Stomach (tissue), 9 donors: Measurements from ENCODE around the gene DLGAP1. TPM values are rescaled to one million over a fixed set of nuclear protein-coding genes. Genes with fewer than 3 reads are reported as not detected.

Experiments
- DNase-seq, 2 donors: peaks; one replicate each; pipeline versions ENCODE4 v3.0.0 to v3.0.0-alpha.2; 2013 to 2019
- H3K27ac ChIP-seq, 5 donors: fragments of 200-600 bp in 4 of 5; sonication (generic) in 4 of 5; one replicate each; pipeline ENCODE4 v1.5.1; 2013 to 2019; ENCODE audit warnings: mild to moderate bottlenecking in 1 of 5, moderate library complexity in 1 of 5
- H3K27me3 ChIP-seq, 3 donors: fragments of 200-600 bp; sonication (generic); one replicate each; pipeline ENCODE4 v1.5.1; 2017 to 2019; ENCODE audit warnings: mixed run types in 1 of 3
- H3K36me3 ChIP-seq, 4 donors: fragments of 200-600 bp; sonication (generic); 1 replicate in 3 of 4; 2 replicates in 1 of 4; pipeline ENCODE4 v1.5.1; 2016 to 2019
- H3K4me1 ChIP-seq, 4 donors: fragments of 200-600 bp; sonication (generic); one replicate each; pipeline ENCODE4 v1.5.1; 2016 to 2019
- H3K4me3 ChIP-seq, 4 donors: fragments of 200-600 bp; sonication (generic) in 3 of 4; one replicate each; pipeline ENCODE4 v1.5.1; 2016 to 2019; ENCODE audit warnings: mild to moderate bottlenecking in 1 of 4
- H3K9me3 ChIP-seq, 4 donors: fragments of 200-600 bp; sonication (generic); one replicate each; pipeline ENCODE4 v1.5.1; 2016 to 2019
- EP300 ChIP-seq: sonication (generic); formaldehyde crosslinking; IDR thresholded peaks from one replicate; pipeline ENCODE4 v1.6.1; 2017; ENCODE audit warnings: antibody characterized with exemption
- POLR2A ChIP-seq, 4 donors: fragments of 450-650 bp; IDR thresholded peaks; one replicate each; pipeline ENCODE4 v1.6.1; 2016; ENCODE audit warnings: antibody characterized with exemption in 4 of 4, control low read depth in 2 of 4, mild to moderate bottlenecking in 1 of 4, moderate library complexity in 1 of 4
- POLR2AphosphoS5 ChIP-seq, 3 donors: sonication (generic); formaldehyde crosslinking; IDR thresholded peaks; one replicate each; pipeline ENCODE4 v1.6.1; 2016; ENCODE audit warnings: antibody characterized with exemption in 3 of 3
- WGBS, 5 donors: extraction: QIAGEN DNeasy Blood & Tissue Kit in 3 of 5; methylation state at CpG; one replicate each; pipeline versions ENCODE4 v1.1.5 to v1.1.7; 2013 to 2018; 5-methylcytosine and 5-hydroxymethylcytosine counted together
- intact Hi-C: fragments of 100-400 bp; cut with DNase I; formaldehyde crosslinking; loops from one replicate; pipeline ENCODE4 v1.15.1; 2023; ENCODE audit warnings: low total_unique reads
- polyA plus RNA-seq, 3 donors: library from polyadenylated mRNA; stranded (reverse); fragments of 200-250 nt; gene quantifications; one replicate each; pipeline ENCODE4 v1.2.3, GENCODE V29; 2013
- total RNA-seq, 5 donors: library from RNA; depleted of rRNA; stranded (reverse); fragments of >200 nt; gene quantifications; one replicate each; pipeline versions ENCODE4 v1.1.0 to v1.2.3, GENCODE V29; 2014 to 2016
- TF ChIP-seq, protein P1 (sequence below), 7 experiments: fragments of 450-650 bp in 4 of 7; fragments of 200-600 bp in 3 of 7; sonication (generic) in 3 of 7; IDR thresholded peaks; one replicate each; pipeline ENCODE4 v1.5.1; 2016 to 2019; ENCODE audit warnings: antibody characterized with exemption in 7 of 7, control low read depth in 2 of 7, mild to moderate bottlenecking in 1 of 7
- donor health status: healthy with polysubstance abuse.
- donor health status: Bipolar disorder and iron deficiency.
- donor health status: healthy.

Gene DLGAP1
- total and polyA plus RNA-seq, 8 donors, result 0.06 to 7.0 (median 1.3) TPM; not detected in 1

DNA sequence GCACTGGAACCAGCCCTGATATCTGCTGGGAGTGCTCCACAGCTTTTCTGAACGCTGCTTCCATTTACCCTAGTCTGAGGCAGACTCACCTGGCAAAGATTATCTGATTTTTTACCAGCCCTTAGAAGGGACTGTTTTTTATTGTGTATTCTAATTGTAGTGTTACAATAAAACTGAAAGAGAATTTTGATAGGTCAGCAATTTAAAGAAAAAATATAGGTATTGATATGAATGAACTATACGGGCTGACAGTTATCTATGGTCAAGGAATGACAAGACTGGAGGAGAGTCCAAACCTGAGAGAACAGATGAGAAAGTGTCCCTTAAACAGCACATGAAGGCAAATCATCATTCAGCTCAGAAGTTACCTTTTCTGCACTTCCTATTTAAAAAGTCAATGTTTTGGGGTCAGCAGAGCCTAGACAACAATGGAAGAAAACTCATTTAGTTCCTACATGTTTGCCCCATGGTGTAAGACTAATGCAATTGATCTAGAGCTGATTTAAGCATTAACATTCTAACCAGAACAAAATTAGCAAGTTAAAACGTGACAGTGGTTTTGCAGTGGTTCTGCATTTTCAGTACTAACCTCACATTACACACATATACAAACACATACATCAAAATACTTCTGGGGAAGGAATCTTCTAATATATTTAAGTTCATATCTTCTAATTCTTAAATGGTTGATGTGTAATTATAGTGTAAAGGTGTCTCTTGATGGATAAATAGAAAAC is 504.3 kb downstream of the DLGAP1 start:
- DNase-seq, result no peak
- WGBS, 5 donors, result 74 to 84% (median 78%) methylated on average over 3 of the region's 3 CpGs
- no peaks in the 10 kb centered on the region for H3K9me3 ChIP-seq
- no peaks in the 10 kb centered on the region for H3K36me3 ChIP-seq
- no peaks in the 10 kb centered on the region for H3K4me1 ChIP-seq
- no peak for TF ChIP-seq EP300
- TF ChIP-seq POLR2AphosphoS5 (IDR thresholded peaks at IDR 0.05), result no peak
- TF ChIP-seq POLR2A (IDR thresholded peaks at IDR 0.05), result no peak
- TF ChIP-seq, protein P1, sequence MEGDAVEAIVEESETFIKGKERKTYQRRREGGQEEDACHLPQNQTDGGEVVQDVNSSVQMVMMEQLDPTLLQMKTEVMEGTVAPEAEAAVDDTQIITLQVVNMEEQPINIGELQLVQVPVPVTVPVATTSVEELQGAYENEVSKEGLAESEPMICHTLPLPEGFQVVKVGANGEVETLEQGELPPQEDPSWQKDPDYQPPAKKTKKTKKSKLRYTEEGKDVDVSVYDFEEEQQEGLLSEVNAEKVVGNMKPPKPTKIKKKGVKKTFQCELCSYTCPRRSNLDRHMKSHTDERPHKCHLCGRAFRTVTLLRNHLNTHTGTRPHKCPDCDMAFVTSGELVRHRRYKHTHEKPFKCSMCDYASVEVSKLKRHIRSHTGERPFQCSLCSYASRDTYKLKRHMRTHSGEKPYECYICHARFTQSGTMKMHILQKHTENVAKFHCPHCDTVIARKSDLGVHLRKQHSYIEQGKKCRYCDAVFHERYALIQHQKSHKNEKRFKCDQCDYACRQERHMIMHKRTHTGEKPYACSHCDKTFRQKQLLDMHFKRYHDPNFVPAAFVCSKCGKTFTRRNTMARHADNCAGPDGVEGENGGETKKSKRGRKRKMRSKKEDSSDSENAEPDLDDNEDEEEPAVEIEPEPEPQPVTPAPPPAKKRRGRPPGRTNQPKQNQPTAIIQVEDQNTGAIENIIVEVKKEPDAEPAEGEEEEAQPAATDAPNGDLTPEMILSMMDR (IDR thresholded peaks at IDR 0.05), result no peak
- H3K27ac ChIP-seq, result no peak overlapping the region
- no peak overlapping the region for H3K4me3 ChIP-seq
- no peaks in the 10 kb centered on the region for H3K27me3 ChIP-seq
- intact Hi-C loops, result no loop called here

DNA sequence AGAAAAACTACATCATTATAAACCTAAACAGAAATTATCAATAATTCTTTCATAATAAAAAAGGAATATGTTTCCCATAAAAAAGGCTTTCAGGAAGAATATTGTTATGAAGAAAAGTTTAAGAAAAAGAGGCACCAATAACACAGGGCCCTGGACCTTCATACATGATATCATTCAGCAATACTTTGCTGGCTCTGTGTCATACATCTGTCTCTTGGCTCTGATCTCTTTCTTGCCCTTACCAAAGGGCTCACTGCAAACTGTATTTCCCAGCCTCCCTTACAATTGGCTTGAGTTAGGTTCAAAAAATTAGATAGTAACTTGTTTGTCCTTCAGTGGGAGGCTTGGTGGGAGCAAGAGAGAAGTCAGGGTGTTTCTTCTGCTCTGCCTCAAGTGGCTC is 506.1 kb downstream of the DLGAP1 start:
- TF ChIP-seq POLR2A (IDR thresholded peaks at IDR 0.05) (no peak), EP300 (no peak), POLR2AphosphoS5 (IDR thresholded peaks at IDR 0.05) (no peak)
- TF ChIP-seq, protein P1 (IDR thresholded peaks at IDR 0.05), result no peak
- Histone ChIP-seq H3K27me3 (no peaks in the 10 kb centered on the region), H3K27ac (no peak overlapping the region), H3K9me3 (no peaks in the 10 kb centered on the region), H3K36me3 (no peaks in the 10 kb centered on the region), H3K4me1 (no peaks in the 10 kb centered on the region), H3K4me3 (no peak overlapping the region)
- no peak for DNase-seq
- intact Hi-C loops, result no loop called here

DNA sequence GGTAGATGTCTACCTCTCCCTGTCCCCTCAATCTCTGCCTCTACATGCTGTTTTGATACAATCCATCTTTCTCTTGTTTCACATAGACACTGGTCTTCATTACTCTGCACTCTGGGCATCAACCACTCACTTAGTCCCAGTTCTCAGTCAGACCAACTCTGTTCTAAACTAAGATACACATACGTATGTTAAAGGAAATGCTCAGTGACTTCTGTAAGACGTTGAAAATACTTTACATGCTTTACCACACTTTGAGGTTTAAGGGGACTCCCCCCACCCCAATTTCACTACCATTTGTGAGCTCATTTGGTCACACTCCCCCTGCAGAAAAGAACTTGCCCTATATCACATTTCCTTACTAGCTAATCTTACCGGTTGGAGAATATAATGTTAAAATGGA is 507.7 kb downstream of the DLGAP1 start:
- Histone ChIP-seq H3K9me3 (no peaks in the 10 kb centered on the region), H3K36me3 (no peaks in the 10 kb centered on the region), H3K4me3 (no peak overlapping the region), H3K27me3 (no peaks in the 10 kb centered on the region), H3K4me1 (no peaks in the 10 kb centered on the region), H3K27ac (no peak overlapping the region)
- DNase-seq, result no peak
- WGBS, 5 donors, result 76 to 86% (median 84%) methylated on average over 3 of the region's 3 CpGs
- intact Hi-C loops, result no loop called here
- TF ChIP-seq POLR2A (IDR thresholded peaks at IDR 0.05), result no peak

DNA sequence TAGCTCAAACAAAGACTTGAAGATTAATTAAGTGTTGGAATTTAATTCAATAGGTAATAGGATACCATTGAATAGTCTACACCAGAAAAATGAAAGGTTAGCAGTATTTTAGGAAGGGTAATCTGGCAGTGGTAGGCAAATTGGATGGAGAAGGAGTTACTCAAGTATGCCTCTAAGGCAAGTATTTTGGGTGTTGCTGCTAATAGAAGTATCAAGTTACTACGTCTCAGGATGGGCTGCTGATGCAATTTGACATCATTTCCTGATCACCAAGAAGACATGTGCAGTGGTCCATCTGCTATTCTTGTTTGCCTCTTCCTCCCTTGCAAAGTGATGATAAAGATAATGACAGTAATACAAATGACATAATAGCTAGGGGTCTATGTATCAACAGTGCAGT is 519.8 kb downstream of the DLGAP1 start:
- intact Hi-C loops, result no loop called here
- no peak for TF ChIP-seq EP300
- 57 to 77% (median 72%) methylated on average over 1 of the region's 1 CpG for WGBS, 5 donors

DNA sequence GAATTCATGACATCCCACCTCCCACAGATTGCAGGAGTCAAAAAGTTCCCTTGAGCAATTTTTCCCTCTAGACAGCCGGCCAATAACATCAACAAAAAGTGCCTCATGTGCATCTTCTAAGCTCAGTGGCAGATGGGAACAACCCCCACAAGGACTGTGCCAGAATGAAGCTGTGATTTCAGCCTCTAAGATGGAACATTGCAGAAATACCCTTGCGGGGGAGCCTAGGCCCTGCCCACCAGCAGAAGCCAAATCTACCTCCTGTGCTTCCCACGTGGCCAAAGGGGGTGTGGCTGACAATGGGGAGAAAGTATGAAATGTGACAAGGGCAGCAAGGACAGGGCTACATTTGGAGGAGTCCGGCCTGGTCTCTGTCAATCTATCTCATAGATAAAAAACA is 522.8 kb downstream of the DLGAP1 start:
- DNase-seq, result no peak
- TF ChIP-seq, protein P1 (IDR thresholded peaks at IDR 0.05), result no peak
- TF ChIP-seq POLR2AphosphoS5 (IDR thresholded peaks at IDR 0.05) (no peak), POLR2A (IDR thresholded peaks at IDR 0.05) (no peak)

More for the DNA sequence above, 519.8 kb downstream of the DLGAP1 start:
- Histone ChIP-seq H3K27me3 (no peaks in the 10 kb centered on the region), H3K4me1 (no peaks in the 10 kb centered on the region), H3K27ac (no peak overlapping the region), H3K36me3 (no peaks in the 10 kb centered on the region), H3K9me3 (peaks cover 0 to 6% (median 3%) of the 10 kb centered on the region in 4 donors), H3K4me3 (no peak overlapping the region)
- no peak for DNase-seq

More for the DNA sequence above, 522.8 kb downstream of the DLGAP1 start:
- Histone ChIP-seq H3K4me1 (no peaks in the 10 kb centered on the region), H3K27ac (no peak overlapping the region), H3K4me3 (no peak overlapping the region), H3K9me3 (no peaks in the 10 kb centered on the region), H3K36me3 (no peaks in the 10 kb centered on the region), H3K27me3 (no peaks in the 10 kb centered on the region)
- 46 to 56% (median 54%) methylated on average over 4 of the region's 4 CpGs for WGBS, 5 donors
- intact Hi-C loops, result no loop called here
